GM06990 (cell line): ENCODE measurements around the gene MCM8.
A peak's percentile ranks its signal among the peaks of the same experiment; 100 is the strongest.

Experiments
- DNase-seq: peaks from one replicate; pipeline ENCODE4 v3.0.0-alpha.2; 2011; ENCODE audit not compliant: insufficient read length; ENCODE audit errors: extremely low read depth
- H3K27me3 ChIP-seq: replicated peaks from 2 replicates; pipeline ENCODE4 v1.6.0; 2011; ENCODE audit warnings: low read length; ENCODE audit not compliant: control insufficient read depth, insufficient read depth
- H3K36me3 ChIP-seq: 2 replicates; pipeline ENCODE4 v1.5.1; 2011; ENCODE audit warnings: low read length; ENCODE audit not compliant: control insufficient read depth, insufficient read depth
- H3K4me3 ChIP-seq: replicated peaks from 2 replicates; pipeline ENCODE4 v1.5.1; 2011; ENCODE audit warnings: low read depth, mild to moderate bottlenecking, control low read depth, low read length
- TF ChIP-seq, protein P1 (sequence below): IDR thresholded peaks from 2 replicates; pipeline ENCODE4 v1.5.1; 2011; ENCODE audit warnings: low read length, control low read depth, mild to moderate bottlenecking, inconsistent platforms; ENCODE audit not compliant: insufficient read depth, poor library complexity, severe bottlenecking

The MCM8 gene

GRCh38 chr20:5927749-5928462, 22.5 kb upstream of the MCM8 start:
- TF ChIP-seq, protein P1, sequence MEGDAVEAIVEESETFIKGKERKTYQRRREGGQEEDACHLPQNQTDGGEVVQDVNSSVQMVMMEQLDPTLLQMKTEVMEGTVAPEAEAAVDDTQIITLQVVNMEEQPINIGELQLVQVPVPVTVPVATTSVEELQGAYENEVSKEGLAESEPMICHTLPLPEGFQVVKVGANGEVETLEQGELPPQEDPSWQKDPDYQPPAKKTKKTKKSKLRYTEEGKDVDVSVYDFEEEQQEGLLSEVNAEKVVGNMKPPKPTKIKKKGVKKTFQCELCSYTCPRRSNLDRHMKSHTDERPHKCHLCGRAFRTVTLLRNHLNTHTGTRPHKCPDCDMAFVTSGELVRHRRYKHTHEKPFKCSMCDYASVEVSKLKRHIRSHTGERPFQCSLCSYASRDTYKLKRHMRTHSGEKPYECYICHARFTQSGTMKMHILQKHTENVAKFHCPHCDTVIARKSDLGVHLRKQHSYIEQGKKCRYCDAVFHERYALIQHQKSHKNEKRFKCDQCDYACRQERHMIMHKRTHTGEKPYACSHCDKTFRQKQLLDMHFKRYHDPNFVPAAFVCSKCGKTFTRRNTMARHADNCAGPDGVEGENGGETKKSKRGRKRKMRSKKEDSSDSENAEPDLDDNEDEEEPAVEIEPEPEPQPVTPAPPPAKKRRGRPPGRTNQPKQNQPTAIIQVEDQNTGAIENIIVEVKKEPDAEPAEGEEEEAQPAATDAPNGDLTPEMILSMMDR: no peak
- DNase-seq: no peak
- H3K36me3 ChIP-seq: no peaks in the 10 kb centered on the region
- H3K4me3 ChIP-seq: no peak overlapping the region
- peaks cover 3% of the 10 kb centered on the region for H3K27me3 ChIP-seq

GRCh38 chr20:5928836-5929715, 21.4 kb upstream of the MCM8 start:
- TF ChIP-seq, protein P1: no peak
- no peak for DNase-seq
- H3K4me3 ChIP-seq: no peak overlapping the region
- no peaks in the 10 kb centered on the region for H3K36me3 ChIP-seq
- peaks cover 3% of the 10 kb centered on the region for H3K27me3 ChIP-seq

DNA sequence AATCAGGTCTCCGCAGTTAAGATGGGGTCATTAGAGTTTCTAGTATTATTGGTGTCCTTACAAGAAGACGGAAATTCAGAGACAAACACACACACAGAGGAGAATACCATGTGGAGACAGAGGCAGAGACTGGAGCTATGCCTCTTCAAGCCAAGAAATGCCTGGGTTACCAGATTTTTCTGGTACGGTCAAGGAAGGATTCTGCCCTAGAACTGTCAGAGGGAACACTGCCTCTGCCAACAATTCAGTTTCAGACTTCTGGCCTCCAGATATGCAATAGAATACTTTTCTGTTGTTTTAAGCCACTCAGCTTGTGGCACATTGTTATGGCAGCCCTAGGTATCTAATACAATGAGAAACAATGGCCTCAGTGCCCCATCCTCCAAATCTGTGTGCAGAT, 19.0 kb upstream of the MCM8 start:
- no peak overlapping the region for H3K4me3 ChIP-seq
- peaks cover 3% of the 10 kb centered on the region for H3K27me3 ChIP-seq
- TF ChIP-seq, protein P1: no peak
- no peaks in the 10 kb centered on the region for H3K36me3 ChIP-seq
- no peak for DNase-seq

DNA sequence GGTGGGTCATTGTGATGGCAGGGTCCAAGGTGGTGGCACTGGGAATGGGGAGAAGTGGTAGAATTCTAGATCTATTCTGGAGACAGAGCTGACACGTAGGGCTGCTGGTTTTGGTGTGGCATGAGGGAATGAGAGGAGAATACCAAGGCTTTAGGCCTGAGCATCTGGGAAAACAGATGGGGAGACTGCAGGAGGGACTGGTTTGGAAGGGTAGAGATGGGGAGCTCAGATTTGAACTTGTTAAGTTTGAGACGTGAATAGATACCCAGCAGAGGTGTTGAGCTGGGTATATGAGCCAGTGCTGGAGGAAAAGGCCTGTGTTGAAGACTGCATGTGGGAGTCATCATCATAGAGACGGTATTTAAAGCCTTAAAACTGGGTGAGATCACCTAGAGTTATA, 17.7 kb upstream of the MCM8 start:
- Histone ChIP-seq H3K4me3 (no peak overlapping the region), H3K36me3 (no peaks in the 10 kb centered on the region; the same call in 1 of the 2 replicates), H3K27me3 (peaks cover 1% of the 10 kb centered on the region)
- TF ChIP-seq, protein P1: no peak
- no peak for DNase-seq

DNA sequence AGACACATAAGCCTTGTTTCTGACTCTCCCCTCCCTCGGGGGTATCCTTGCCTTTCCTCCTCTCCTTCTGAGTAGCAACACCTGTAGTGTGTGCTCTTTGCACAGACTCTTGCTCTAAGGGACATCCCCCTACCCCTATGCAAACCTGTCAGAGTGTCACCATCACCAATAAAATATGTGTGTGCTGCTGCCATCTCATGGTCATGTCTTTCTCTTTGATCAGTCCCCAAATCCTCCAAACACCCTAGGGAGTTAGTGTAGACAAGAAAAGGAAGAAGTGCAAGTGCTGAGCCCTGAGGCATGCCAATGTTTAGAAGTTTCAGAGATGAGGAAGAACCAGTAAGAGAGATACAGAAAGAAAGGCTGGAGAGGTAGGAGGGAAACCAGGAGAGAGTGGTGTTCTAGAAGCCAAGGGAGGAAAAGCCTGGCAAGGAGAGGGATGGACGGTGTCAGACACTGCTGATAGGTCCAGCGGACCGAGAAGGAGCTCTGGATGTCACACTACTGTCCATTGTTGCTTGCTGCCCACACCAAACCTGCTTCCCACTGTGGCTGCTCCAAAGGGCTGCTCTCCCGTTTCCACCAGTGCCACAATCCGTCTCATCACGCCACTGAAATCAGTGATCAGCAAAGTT, 16.5 kb upstream of the MCM8 start:
- peaks cover 2% of the 10 kb centered on the region for H3K36me3 ChIP-seq

More for the DNA sequence above, 16.5 kb upstream of the MCM8 start:
- no peak for DNase-seq
- Histone ChIP-seq H3K4me3 (no peak overlapping the region), H3K27me3 (peaks cover 1% of the 10 kb centered on the region; the same call in 1 of the 2 replicates)
- TF ChIP-seq, protein P1: peak; percentile 39
